T-helper 1 cell treated with Interleukin-12 subunit alpha and Interleukin-12 subunit beta and Interleukin-4 antibody, amounts not matched to agents 30 μg/mL and 1 μg/mL, for 36 hours (primary cell): ENCODE results near the gene ARAF.
"Not testable (repeated sequence)": the region's sequence is repeated elsewhere in the genome, so short reads cannot be mapped to it uniquely, and the experiment has no call there.

Experiments used
- H3K27ac Mint-ChIP-seq: one replicate; pipeline ENCODE4 v1.8.0; 2021; ENCODE audit warnings: mild to moderate bottlenecking, mixed read lengths
- H3K27me3 Mint-ChIP-seq: one replicate; pipeline ENCODE4 v1.8.0; 2021; ENCODE audit warnings: low read depth, mixed read lengths
- H3K36me3 Mint-ChIP-seq: one replicate; pipeline ENCODE4 v1.8.0; 2021; ENCODE audit warnings: low read depth, mixed read lengths
- H3K4me1 Mint-ChIP-seq: one replicate; pipeline ENCODE4 v1.8.0; 2021; ENCODE audit warnings: low read depth, mixed read lengths
- H3K4me3 Mint-ChIP-seq: one replicate; pipeline ENCODE4 v1.8.0; 2021; ENCODE audit warnings: mild to moderate bottlenecking, moderate library complexity, mixed read lengths
- H3K9me3 Mint-ChIP-seq: one replicate; pipeline ENCODE4 v1.8.0; 2021; ENCODE audit warnings: mixed read lengths

ARAF gene

GRCh38 chrX:47587091-47587891 is 26.3 kb downstream of the ARAF start:
- Mint-ChIP-seq H3K4me1 (peaks cover 13% of the 10 kb centered on the region), H3K4me3 (no peak overlapping the region), H3K9me3 (no peaks in the 10 kb centered on the region), H3K36me3 (peaks cover 15% of the 10 kb centered on the region), H3K27me3 (no peaks in the 10 kb centered on the region), H3K27ac (no peak overlapping the region)

GRCh38 chrX:47587906-47588735 is 27.1 kb downstream of the ARAF start:
- H3K36me3 Mint-ChIP-seq, result peaks cover 15% of the 10 kb centered on the region
- peaks cover 13% of the 10 kb centered on the region for H3K4me1 Mint-ChIP-seq
- H3K4me3 Mint-ChIP-seq, result no peak overlapping the region
- no peak overlapping the region for H3K27ac Mint-ChIP-seq
- H3K27me3 Mint-ChIP-seq, result no peaks in the 10 kb centered on the region
- no peaks in the 10 kb centered on the region for H3K9me3 Mint-ChIP-seq

GRCh38 chrX:47590984-47591383 is 30.0 kb downstream of the ARAF start:
- H3K27ac Mint-ChIP-seq, result no peak overlapping the region
- peaks cover 7% of the 10 kb centered on the region for H3K4me1 Mint-ChIP-seq
- no peak overlapping the region for H3K4me3 Mint-ChIP-seq
- H3K27me3 Mint-ChIP-seq, result no peaks in the 10 kb centered on the region
- H3K9me3 Mint-ChIP-seq, result peaks cover 5% of the 10 kb centered on the region
- H3K36me3 Mint-ChIP-seq, result peaks cover 9% of the 10 kb centered on the region

GRCh38 chrX:47593522-47593921 is 32.5 kb downstream of the ARAF start:
- H3K4me3 Mint-ChIP-seq, result no peak overlapping the region
- no peak overlapping the region for H3K27ac Mint-ChIP-seq
- H3K9me3 Mint-ChIP-seq, result peaks cover 21% of the 10 kb centered on the region
- peaks cover 11% of the 10 kb centered on the region for H3K36me3 Mint-ChIP-seq
- H3K4me1 Mint-ChIP-seq, result peaks cover 13% of the 10 kb centered on the region
- H3K27me3 Mint-ChIP-seq, result no peaks in the 10 kb centered on the region

GRCh38 chrX:47595716-47596251 is 34.8 kb downstream of the ARAF start:
- Mint-ChIP-seq H3K27ac (peak overlapping the region; percentile 81), H3K36me3 (peaks cover 11% of the 10 kb centered on the region), H3K27me3 (peaks cover 5% of the 10 kb centered on the region), H3K4me1 (peaks cover 13% of the 10 kb centered on the region), H3K9me3 (peaks cover 21% of the 10 kb centered on the region), H3K4me3 (peak overlapping the region; percentile 44)

GRCh38 chrX:47596256-47596655 is 35.3 kb downstream of the ARAF start:
- H3K9me3 Mint-ChIP-seq, result peaks cover 21% of the 10 kb centered on the region
- peaks cover 11% of the 10 kb centered on the region for H3K36me3 Mint-ChIP-seq
- H3K27me3 Mint-ChIP-seq, result peaks cover 5% of the 10 kb centered on the region
- peaks cover 13% of the 10 kb centered on the region for H3K4me1 Mint-ChIP-seq
- peak overlapping the region; percentile 44 for H3K4me3 Mint-ChIP-seq
- peak overlapping the region; percentile 81 for H3K27ac Mint-ChIP-seq

- H3K27me3 Mint-ChIP-seq, result peaks cover 11% of the 10 kb centered on the region
- H3K4me3 Mint-ChIP-seq, result no peak overlapping the region
- H3K27ac Mint-ChIP-seq, result no peak overlapping the region
- H3K36me3 Mint-ChIP-seq, result peaks cover 11% of the 10 kb centered on the region
- H3K4me1 Mint-ChIP-seq, result peaks cover 13% of the 10 kb centered on the region
- peaks cover 21% of the 10 kb centered on the region for H3K9me3 Mint-ChIP-seq
Measured at GRCh38 chrX:47597222-47597621, 36.2 kb downstream of the ARAF start.

- not testable (repeated sequence) for H3K9me3 Mint-ChIP-seq, H3K4me3 Mint-ChIP-seq, H3K36me3 Mint-ChIP-seq, H3K4me1 Mint-ChIP-seq, H3K27ac Mint-ChIP-seq
- peaks cover 16% of the 10 kb centered on the region for H3K27me3 Mint-ChIP-seq
Measured at GRCh38 chrX:47603125-47603524, 42.1 kb downstream of the ARAF start.

- peaks cover 11% of the 10 kb centered on the region for H3K27me3 Mint-ChIP-seq
- H3K4me3 Mint-ChIP-seq, result no peak overlapping the region
- H3K4me1 Mint-ChIP-seq, result peaks cover 2% of the 10 kb centered on the region
- H3K27ac Mint-ChIP-seq, result no peak overlapping the region
- no peaks in the 10 kb centered on the region for H3K9me3 Mint-ChIP-seq
- H3K36me3 Mint-ChIP-seq, result no peaks in the 10 kb centered on the region
Measured at GRCh38 chrX:47605024-47605423, 44.0 kb downstream of the ARAF start.

GRCh38 chrX:47607091-47607490 is 46.1 kb downstream of the ARAF start:
- peaks cover 2% of the 10 kb centered on the region for H3K4me1 Mint-ChIP-seq
- no peaks in the 10 kb centered on the region for H3K36me3 Mint-ChIP-seq
- no peaks in the 10 kb centered on the region for H3K9me3 Mint-ChIP-seq
- H3K27ac Mint-ChIP-seq, result no peak overlapping the region
- H3K4me3 Mint-ChIP-seq, result no peak overlapping the region
- H3K27me3 Mint-ChIP-seq, result peaks cover 4% of the 10 kb centered on the region

GRCh38 chrX:47608130-47608810 is 47.3 kb downstream of the ARAF start:
- Mint-ChIP-seq H3K4me3 (no peak overlapping the region), H3K9me3 (no peaks in the 10 kb centered on the region), H3K36me3 (no peaks in the 10 kb centered on the region), H3K27ac (no peak overlapping the region), H3K27me3 (peaks cover 4% of the 10 kb centered on the region), H3K4me1 (peaks cover 2% of the 10 kb centered on the region)

GRCh38 chrX:47610511-47610910 is 49.5 kb downstream of the ARAF start:
- no peaks in the 10 kb centered on the region for H3K9me3 Mint-ChIP-seq
- H3K36me3 Mint-ChIP-seq, result no peaks in the 10 kb centered on the region
- peaks cover 2% of the 10 kb centered on the region for H3K4me1 Mint-ChIP-seq
- H3K27me3 Mint-ChIP-seq, result peaks cover 6% of the 10 kb centered on the region
- no peak overlapping the region for H3K27ac Mint-ChIP-seq
- H3K4me3 Mint-ChIP-seq, result no peak overlapping the region

- Mint-ChIP-seq H3K36me3 (no peaks in the 10 kb centered on the region), H3K4me1 (peaks cover 2% of the 10 kb centered on the region), H3K27ac (no peak overlapping the region), H3K9me3 (no peaks in the 10 kb centered on the region), H3K4me3 (no peak overlapping the region), H3K27me3 (peaks cover 11% of the 10 kb centered on the region)
Measured at GRCh38 chrX:47611489-47611888, 50.5 kb downstream of the ARAF start.

- Mint-ChIP-seq H3K4me3 (no peak overlapping the region), H3K4me1 (peaks cover 2% of the 10 kb centered on the region), H3K36me3 (no peaks in the 10 kb centered on the region), H3K27me3 (peaks cover 15% of the 10 kb centered on the region), H3K9me3 (no peaks in the 10 kb centered on the region), H3K27ac (no peak overlapping the region)
Measured at GRCh38 chrX:47611926-47612325, 50.9 kb downstream of the ARAF start.
